Measurements from ENCODE around the gene UBE2R2. TPM values are rescaled to one million over a fixed set of nuclear protein-coding genes. Genes with fewer than 3 reads are reported as not detected.

Gene UBE2R2
- total RNA-seq, 1 donor, result 14.0 TPM

Small RNA genes within 50 kb of the gene (small RNA-seq; reads per million reads assigned to genes)
- not detected for gene RF00019
- not detected for gene RNU4ATAC11P
- 45.2 reads per million, percentile 96 among the genes with 10 or more reads in this experiment for gene SNORD121A
- not detected for gene SNORD121B

Other genes with a start within 250 kb of the UBE2R2 start
- 0.27 TPM for gene PRSS3, start 21.6 kb upstream of the UBE2R2 start, total RNA-seq
- 33.7 TPM for gene UBAP2, start 231.7 kb downstream of the UBE2R2 start, total RNA-seq

Data from hematopoietic multipotent progenitor cell (in vitro differentiated cells).